HG02970 (cell line): ENCODE data around the gene WDR75.
"Not testable (repeated sequence)": the region's sequence is repeated elsewhere in the genome, so short reads cannot be mapped to it uniquely, and the experiment has no call there.

Source experiments
- ATAC-seq: cut with Tn5 transposase; IDR thresholded peaks from one replicate; pipeline ENCODE4 v1.9.1; 2021; ENCODE audit warnings: mild to moderate bottlenecking, moderate library complexity, moderate number of reproducible peaks; ENCODE audit not compliant: unreplicated experiment, low FRiP score

WDR75 gene

DNA sequence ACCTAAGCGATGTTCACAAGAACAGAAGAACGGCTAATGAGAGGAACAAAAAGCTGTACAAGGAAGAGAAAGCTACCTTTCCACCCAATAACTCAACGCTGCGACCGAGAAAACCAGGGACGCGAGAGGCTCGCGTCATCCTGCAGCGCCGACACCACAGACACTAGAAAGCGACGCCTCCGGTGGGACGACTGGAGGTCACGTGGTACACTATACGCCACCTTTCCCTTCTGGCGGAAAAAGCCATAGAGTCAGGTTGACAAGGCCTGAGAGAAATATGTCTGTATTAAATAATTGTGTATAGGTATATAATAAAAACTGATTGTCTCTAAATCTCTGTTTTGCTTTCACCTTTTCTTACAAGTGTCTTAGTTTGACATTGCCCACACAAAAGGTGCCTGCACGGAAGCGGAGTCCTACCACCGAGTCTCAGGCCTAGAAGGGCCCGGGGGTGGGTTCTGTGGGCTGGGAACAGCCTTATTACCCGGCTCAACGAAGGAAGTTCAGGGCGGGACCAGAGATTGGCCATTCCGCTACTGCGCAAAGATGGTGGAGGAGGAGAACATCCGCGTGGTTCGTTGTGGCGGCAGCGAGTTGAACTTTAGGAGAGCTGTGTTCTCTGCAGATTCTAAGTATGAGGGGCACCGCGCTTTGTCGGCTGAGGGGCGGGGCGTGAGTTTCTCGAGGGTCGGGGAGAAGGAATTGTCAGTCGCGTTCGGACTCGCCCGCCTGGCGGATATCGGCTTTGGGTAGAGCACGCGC is at the start of gene WDR75:
Gene WDR75, plus strand, starts transcription at position 528 of the 762 bp plus-strand sequence. Its CDS starts 19 bp downstream, at position 547.
- ATAC-seq: peak; percentile 95

DNA sequence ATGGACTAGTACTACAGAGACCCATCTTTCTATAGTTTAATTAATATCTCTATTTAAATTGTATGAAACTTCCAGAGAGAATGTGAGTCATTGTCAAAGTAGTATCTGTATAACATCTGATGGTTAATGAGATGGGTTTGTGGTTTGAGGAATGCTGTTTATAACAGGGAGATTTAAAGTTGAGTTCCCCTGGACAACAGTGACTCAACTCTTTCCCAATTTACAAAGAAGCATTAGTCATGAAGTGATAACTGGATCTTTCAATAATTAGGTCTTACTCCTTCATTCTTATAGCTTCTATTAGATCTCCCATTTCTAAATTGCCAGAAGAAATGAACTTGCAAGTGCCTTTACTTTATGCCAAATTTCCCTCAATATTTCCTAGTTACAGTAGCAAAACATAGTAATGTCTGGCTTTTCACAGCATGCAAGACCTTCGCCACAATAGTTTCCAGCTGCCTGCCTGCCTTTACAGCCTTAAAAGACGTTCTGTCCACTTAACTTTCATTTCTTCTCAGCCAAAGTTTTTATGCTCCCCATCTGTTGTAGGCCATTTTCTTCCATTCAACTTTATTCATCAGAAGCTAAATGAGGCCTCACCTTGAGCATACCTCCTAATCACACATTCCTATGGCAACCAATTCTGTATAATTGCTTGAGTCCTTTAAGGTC is 47.7 kb upstream of the WDR75 start:
- no peak for ATAC-seq

DNA sequence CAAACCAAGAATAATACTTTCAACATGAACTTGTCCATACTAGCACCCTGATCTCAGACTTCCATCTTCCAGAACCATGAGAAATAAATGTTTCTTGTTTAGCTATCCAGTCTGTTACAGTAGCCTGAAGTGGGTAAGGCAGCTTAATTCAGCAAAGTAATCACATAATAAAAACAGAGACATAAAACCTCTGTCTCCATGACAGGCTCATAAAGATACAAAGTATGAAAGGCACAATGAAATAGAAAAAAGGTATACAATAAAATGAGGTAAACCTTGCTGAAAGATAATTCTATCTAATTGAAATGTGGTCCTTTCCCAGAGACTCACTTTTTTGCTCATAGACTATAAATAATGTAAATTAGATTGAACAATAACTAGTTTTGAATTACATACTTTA is 46.7 kb upstream of the WDR75 start:
- no peak for ATAC-seq

DNA sequence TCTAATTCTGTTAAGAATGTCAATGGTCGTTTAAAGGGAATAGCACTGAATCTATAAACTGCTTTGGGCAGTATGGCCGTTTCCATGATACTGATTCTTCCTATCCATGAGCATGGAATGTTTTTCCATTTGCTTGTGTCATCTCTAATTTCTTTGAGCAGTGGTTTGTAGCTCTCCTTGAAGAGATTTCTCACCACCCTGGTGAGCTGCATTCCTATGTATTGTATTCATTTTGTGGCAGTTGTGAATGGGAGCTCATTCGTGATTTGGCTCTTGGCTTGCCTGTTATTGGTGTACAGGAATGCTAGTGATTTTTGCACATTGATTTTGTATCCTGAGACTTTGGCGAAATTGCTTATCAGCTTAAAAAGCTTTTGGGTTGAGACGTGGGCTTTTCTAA is 38.3 kb upstream of the WDR75 start:
- no peak for ATAC-seq

DNA sequence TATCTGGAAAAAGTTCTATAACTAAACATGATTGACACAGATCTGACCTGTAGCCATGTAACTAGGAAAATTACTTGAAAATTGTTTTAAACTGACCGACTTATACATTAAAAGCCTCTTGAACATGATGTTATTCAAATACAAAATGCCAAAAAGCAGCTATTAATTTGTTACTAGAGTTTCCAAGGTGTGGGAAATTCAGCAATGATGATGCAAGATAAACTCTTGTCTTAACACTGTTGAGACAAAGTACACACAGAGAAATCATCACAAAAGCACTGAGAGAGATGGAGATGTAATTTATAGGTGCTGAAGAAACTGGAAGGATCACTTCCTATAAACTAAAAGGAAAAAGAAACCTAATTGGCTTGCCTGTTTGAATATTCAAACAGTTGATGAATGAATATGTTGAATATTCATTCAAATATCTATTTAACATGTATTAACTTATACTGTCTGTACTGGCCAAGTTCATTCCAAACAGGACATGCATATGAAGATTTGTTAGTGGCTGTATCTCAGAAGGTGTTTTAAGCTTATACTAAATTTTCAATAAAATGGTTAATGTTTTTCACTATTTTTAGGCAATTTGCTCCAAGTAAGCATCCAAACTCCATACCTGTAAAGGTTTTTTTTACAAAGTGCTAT is 34.6 kb upstream of the WDR75 start:
- no peak for ATAC-seq

DNA sequence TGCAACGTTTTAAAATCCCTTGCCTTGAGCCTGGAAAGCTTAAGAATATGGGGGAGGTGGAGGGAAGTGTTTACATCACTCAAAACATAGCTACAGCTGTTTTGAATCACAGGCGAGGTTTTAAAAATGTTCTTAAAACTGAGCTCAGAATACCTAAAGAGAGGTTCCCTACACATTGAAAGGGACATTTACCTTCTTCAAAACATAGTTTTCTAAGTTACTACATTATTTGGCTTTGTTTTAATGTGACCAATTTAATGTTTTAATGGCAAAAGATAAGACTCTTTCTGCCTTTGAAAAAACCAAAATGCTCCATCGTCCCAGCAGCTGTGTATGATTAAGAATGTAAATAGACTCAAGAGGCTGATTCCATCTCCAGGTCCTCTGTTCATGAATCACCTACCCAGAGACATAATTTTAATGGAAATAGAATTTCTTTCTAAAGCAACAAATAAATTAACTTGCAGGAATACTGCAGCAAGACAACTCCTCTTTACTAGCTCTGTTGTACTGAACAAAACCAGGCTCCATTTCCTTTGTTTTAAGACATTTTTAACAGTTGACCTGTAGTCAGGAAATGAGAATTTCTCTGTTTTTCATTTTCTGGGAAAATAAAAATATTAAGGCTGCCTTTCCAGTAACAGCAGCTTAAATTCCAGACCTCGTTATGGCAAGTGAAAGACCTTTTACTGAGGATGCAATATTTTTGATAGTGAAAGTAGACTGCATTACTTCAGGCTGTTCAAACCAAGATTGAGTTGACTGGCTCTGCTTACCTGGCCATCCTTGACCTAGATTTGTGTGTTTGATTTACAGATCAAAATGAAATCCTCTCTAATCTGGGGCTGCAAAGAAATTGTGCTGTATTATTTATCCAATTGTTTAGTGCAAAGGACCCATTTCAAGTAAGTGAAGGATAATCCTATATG is 33.7 kb upstream of the WDR75 start:
- ATAC-seq: no peak

DNA sequence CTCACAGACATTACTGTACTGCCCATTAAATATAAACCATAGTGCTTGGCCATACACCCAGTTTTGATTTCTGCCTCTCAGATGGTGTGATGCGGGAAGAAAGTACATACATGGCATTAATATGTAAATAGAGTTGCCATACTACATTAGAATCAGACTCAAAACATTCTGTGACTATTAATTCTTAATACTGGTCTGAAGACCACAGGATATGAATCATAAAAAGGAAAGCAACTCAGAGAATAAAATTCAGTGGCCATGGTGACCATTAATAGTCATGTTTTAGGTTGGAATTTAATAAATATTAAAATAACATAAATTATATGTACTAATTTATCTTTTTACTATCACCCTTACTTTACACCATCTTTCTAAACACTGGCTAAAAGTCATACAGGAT is 33.0 kb upstream of the WDR75 start:
- ATAC-seq: no peak

DNA sequence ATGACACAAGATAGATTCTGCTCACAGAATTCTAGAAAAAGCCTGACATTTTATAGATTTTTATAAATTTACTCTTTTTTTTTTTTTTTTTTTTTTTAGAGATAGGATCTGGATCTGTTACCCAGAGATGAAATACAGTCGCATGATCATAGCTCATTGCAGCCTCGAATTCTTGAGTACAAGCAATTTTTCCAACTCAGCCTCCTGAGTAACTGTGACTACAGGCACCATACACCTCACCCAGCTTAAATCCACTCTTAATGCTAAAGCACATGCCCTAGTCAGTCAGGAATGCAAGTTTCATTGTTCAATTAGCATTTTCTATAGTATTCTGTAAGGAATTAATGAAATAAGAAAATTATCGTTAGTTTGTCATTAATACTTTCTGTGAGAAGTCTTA is 32.1 kb upstream of the WDR75 start:
- ATAC-seq: no peak

DNA sequence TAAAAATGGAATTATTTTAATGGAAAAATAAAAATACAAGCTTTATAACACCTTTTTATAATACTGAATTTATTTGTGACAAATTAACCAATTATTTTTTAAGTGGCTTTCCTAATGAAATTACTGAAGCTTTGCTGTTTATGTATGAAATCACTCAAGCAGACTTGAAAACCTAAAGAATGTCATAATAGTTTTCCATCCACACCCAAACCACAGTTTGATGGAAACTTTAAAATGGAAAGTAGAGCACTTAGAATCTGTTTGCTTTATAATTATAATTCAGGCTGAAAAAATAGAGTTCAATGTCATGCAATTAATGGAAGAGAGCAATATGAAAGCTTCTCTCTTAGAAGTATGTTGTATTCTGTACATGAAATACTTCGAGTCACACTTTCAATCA is 31.6 kb upstream of the WDR75 start:
- ATAC-seq: no peak

DNA sequence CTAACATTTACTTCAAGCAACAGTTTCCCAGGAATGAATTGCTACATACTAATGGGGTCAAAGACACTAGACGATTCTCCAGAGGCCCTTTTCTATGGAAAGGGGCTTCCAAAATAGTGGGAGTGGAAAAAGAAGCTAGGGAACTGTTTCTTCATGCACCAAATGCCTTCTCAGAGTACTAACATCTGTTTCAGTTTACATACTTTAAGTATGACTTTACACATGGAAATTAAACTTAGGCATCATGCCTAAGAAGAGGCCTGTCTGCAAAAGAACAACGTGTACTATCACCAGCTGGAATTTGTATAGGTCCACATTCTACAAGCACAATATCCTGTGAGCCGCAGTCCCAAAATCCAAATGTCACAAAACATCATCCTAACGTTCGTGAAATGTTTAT is 29.4 kb upstream of the WDR75 start:
- no peak for ATAC-seq

DNA sequence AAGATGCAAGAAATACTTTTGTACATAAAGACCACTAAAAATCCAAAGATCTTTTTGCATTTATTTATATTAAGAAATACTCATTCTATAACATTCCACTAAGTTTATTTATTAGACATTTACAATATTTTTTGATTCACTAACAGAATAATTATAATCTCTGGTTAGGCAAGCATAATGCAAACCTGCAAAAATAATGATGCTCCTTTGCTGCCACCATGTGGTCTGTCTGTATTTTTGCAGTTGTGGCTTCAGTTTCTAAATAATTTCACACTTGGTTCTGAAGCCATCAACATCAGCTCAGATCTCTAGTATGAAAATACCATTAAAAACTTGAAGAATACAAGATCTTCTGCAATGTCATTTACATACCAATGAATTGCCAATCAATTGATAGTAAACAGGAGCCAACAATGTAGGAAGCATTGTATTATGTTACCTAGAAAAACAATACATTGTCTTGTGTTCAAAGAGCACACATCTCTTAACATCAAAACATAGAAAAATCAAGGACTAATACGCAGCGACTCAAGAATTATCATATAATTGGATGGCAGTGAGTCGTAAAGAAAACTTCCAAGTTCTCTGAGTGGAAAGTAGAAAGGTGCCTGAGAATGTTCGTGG is 28.8 kb upstream of the WDR75 start:
- peak; percentile 69 for ATAC-seq

DNA sequence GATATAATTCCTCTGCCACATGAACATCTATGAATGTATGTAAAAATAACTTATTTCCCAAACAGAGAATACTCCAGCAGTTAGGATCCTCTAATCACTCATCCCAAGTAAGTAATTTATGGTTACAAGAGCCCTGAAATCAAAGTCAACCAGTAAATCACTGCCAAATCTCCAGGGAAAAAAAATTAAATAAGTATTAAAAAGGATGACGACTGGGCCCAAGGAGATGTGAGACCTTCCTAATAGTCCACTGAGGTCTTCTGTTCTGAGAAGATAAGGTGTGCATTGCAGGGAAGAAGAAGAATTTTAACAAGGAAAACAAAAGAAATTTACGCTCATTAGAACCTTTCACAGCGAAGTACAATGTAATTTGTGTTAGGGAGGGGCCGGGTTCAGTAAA is 28.0 kb upstream of the WDR75 start:
- no peak for ATAC-seq

DNA sequence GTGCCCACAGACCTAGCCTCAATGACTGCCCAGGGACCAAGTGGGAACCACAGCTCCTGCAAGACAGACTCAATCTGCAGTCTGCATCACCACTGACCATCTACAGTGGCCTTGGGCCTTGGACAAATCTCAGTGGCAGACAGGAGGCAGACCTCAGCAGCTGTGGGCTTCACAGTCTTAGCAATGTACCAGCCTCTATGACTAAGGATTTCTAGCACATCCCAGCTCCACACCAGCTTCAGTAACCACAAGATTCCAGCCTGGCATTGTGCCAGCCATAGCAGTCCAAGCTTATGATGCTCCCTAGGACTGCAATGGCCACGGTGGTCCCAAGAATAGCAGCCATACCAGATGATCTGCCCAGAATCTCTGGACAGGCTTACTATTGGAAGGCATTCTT is 19.6 kb upstream of the WDR75 start:
- no peak for ATAC-seq

DNA sequence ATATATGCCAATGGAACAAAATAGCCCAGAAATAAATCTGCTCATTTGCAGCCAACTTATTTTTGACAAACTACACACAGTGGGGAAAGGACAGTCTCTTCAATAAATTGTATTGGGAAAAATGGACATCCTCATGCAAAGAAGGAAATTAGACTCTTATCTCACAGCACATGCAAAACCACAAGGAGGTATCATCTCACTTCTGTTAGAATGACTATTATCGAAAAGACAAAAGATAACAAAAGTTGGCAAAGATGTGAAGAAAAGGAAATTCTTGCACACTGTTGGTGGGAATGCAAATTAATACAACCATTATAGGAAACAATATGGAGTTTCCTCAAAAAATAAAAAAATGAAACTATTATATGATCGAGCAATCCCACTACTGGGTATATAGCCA is 16.3 kb upstream of the WDR75 start:
- no peak for ATAC-seq

DNA sequence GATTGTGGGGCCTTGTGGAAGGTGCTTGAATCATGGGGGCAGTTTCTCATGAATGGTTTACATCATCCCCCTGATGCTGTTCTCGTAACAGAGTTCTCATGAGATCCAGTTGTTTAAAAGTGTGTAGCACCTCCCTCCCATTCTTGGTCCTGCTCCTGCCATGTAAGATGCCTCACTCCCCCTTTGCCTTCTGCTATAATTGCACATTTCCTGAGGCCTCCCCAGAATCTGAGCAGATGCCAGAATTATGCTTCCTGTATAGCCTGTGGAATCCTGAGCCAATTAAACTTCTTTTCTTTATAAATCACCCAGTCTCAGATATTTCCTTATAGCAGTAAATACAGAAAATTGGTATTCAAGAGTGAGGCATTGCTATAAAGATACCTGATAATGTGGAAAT is 15.6 kb upstream of the WDR75 start:
- no peak for ATAC-seq

DNA sequence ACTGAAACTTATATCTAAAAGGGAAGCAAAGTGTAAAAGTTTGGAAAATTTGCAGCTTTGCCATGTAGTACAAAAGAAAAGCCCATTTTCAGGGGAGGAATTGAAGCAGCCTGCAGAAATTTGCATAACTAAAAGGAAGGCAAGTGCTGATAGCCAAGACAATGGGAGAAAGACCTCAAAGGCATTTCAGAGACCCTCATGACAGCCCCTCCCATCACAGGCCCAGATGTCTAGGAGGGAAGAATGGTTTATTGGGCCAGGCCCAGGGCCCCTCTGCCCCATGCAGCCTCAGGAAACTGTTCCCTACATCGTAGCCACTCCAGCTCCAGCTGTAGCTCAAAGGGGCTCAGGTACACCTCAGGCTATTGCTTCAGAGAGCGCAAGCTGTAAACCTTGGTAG is 14.4 kb upstream of the WDR75 start:
- ATAC-seq: no peak

DNA sequence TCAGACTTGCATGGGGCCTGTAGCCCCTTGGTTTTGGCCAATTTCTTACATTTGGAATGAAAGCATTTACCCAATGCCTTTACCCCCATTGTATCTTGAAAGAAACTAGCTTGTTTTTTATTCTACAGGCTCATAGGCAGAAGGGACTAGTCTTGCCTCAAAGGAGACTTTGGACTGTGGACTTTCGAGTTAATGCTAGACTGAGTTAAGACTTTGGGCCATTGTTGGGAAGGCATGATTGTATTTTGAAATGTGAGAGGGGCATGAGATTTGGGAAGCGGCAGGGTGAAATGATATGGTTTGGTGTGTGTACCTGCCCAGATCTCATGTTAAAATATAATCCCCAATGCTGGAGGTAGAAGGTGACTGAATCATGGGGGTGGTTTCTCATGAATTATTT is 13.4 kb upstream of the WDR75 start:
- no peak for ATAC-seq

DNA sequence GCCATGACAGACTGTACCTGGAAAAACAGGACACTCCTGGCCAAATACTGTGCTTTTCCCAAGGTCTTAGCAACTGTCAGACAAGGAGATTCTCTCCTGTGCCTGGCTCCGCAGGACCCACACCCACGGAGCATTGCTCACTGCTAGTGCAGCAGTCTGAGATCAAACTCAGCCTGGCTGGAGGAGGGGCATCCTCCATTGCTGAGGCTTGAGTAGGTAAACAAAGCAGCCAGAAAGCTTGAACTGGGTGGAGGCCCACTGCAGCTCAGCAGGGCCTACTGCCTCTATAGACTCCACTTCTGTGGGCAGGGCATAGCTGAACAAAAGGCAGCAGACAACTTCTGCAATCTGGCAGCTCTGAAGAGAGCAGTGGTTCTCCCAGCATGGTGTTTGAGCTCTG is 10.8 kb upstream of the WDR75 start:
- not testable (repeated sequence) for ATAC-seq

DNA sequence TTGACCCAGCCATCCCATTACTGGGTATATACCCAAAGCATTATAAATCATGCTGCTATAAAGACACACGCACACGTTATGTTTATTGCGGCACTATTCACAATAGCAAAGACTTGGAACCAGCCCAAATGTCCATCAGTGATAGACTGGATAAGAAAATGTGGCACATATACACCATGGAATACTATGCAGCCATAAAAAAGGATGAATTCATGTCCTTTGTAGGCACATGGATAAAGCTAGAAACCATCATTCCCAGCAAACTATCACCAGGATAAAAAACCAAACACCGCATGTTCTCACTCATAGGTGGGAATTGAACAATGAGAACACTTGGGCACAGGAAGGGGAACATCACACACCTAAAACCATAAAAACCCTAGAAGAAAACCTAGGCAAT is 5.5 kb upstream of the WDR75 start:
- not testable (repeated sequence) for ATAC-seq

DNA sequence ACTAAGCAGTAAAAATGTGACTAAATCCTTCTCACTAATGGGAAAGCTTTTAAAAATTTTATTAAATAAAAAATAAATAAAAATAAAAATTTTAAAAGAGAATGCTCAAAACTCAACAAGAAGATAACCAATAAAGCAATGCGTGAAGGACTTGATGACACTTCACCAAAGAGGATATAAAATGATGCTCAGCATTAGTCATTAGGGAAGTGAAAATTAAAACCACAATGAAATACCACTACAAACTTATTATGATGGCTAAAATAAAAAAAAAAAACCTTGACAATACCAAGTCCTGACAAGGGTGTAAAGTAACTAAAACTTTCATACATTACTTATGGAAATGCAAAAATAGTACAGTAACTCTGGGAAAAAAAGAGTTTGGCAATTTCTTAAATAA is 3.3 kb upstream of the WDR75 start:
- no peak for ATAC-seq
